SW 1271 (cell line): ENCODE results near the gene BMX.

Experiments used
- DNase-seq, 2 experiments: peaks; one replicate each; lab custom pipeline; 2025; lab: John Stamatoyannopoulos, UW

BMX gene

DNA sequence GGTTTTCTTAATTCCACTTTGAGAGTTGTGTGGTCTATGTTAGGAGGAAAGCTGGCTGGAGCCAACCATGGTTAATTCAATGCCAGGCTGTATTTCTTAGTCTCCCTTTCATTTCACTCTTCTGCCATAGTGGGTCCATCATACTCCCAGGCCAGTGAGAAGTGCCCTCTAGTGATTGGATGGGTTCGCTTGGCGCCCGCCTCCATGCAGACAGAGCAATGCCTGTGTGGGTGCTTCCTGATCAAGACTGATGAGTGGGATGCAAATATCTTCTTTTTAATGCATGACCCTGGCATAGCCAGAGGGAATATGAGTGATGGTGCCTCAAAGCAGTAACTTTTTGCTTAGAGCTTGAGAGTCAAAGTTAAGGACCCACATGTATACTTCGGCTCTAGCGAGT is 6.4 kb downstream of the BMX start:
- DNase-seq, result no peak

DNA sequence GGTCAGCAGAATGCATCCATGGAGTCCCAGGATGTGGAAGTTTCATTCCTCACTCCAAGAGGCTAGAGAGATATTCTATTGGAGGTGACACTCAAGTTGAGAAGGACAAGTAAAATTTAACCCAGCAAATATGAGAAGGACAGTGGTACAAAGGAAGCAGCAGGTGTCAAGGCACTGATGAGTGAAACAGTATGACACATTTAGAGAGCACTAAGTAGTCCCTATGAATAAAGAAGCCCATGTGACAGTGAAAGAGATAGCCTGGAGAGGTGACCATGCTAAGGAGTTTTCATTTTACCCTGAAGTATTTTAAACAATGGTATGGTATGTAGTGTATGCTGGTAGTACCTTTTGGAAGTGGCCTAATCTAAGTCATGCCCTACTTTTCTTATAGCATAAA is 9.2 kb downstream of the BMX start:
- no peak for DNase-seq

DNA sequence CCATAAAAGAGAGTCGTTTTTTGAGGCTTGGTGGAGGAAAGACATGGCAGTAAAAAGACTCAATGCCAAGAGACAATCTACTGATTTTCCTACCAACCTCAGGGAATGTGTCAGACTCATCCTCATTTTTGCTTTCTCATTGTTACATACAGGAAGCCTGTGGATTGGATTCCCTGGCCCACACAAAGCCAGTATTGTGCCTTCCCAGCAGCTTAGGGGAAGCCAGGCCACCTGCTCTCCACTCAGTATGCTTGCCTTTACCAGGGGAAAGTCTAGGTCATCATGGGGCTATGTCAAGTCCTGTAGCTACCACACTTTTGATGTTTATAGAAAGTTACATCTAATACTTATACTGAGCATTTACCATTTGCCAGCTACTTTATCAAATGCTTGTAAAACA is 11.0 kb downstream of the BMX start:
- no peak for DNase-seq

DNA sequence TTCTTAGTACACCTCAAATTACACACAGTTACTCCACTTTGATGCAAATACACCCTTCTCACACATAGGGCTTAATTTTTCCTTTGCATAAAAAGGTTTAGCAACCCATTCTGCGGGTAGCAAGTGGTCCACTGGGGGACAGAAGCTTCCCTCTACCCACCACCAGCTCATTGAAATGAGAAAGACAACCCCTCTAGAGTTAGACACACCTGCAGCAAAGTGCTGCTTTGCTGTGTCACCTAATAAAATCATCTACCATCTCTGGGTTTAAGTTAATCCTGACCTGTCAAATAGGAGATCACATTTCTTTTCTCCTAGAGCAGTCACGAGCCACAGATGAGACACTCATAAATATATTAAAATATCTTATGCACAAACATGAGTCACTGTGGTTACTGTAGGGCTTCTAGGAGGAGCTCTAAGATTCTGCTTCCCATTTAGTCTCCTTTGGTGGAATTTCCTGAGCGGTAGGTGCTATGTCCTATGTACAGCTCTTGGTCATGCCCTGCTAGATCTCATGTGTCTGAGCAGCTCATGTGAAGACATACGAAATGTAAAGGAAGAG is 11.9 kb downstream of the BMX start:
- no peak for DNase-seq

DNA sequence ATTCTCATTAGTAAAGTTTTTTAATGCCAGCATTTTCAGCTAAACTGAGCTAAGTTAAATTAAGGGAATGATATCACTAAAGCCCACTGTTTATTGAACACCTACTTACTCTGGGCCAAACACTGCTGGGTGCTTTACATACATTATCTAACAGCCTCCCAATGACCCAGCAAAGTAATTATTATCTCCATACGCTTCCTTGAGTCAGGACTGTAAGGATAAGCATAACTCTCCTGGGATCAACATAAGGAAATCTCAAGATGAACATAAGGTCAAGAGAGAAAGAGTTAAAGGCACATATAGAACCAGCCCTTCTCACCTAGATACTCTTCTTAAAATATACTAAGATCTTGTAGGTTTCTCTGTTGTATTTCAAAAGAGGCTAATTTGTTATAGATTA is 13.7 kb downstream of the BMX start:
- DNase-seq, result no peak

DNA sequence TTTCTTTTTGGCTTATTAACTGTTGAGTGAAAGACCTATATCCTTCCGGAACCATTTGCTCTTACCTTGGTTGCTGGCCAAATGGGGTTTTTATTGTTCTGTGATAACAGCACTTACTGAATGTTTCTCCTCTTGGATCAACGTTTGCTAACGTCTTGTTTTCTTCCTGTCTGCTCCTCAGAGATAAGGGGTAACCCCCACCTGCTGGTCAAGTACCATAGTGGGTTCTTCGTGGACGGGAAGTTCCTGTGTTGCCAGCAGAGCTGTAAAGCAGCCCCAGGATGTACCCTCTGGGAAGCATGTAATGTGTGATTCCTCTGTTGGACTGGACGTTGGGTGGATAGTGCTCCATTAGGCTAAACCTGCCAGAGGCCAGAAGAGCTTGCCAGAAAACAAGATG is 15.3 kb downstream of the BMX start:
- no peak for DNase-seq

DNA sequence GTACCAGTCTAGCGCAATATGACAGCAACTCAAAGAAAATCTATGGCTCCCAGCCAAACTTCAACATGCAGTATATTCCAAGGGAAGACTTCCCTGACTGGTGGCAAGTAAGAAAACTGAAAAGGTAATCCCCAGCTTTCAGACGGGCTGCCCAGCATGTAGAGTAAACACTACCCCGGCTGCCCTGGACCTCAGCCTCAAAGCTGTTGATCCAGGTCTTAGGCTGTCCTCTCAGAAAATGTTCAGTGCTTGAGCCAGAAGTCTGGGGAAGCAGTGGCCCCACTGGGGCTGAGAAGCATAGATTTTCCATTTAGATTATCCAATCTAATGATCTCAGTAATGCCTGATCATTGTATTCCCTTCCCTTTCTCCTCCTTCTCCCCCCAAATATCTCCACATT is 21.9 kb downstream of the BMX start:
- no peak for DNase-seq

DNA sequence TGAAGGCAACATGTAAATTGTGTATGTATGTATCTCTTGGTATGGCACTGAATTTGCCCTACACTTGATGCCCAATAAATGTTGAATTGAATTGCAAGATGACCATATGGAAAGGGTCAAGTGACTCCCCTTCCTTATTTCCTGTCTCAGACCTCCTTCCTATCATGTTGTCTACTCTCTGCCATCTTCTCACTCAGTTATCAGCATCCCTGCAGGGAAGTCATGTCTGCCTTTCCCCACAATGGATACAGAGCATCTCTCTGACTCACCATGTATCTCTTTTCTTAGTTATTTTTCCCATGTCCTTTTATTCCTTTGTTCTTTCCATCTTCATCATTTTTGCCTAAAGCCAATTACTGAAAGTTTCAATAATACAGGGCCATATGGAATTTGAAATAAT is 22.5 kb downstream of the BMX start:
- DNase-seq, result no peak

DNA sequence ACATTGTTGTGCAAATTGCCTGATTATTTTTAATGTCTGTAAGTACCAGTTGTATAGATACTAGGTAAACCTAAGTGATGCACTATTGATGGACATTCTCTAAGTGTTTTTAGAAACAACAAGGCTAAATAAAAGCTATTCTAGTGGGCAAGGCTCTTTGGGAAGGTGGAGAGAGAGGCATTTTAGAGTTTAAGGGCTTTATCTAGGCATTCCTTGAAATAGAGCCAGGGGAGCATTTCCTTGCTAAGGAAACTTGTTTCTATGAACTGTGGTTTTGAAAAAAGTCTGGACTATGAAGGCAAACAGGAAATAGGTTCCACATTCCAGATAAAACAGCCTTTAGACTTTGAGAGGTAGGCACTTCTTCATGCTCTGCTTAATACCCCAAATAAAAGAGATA is 23.8 kb downstream of the BMX start:
- DNase-seq, result no peak

DNA sequence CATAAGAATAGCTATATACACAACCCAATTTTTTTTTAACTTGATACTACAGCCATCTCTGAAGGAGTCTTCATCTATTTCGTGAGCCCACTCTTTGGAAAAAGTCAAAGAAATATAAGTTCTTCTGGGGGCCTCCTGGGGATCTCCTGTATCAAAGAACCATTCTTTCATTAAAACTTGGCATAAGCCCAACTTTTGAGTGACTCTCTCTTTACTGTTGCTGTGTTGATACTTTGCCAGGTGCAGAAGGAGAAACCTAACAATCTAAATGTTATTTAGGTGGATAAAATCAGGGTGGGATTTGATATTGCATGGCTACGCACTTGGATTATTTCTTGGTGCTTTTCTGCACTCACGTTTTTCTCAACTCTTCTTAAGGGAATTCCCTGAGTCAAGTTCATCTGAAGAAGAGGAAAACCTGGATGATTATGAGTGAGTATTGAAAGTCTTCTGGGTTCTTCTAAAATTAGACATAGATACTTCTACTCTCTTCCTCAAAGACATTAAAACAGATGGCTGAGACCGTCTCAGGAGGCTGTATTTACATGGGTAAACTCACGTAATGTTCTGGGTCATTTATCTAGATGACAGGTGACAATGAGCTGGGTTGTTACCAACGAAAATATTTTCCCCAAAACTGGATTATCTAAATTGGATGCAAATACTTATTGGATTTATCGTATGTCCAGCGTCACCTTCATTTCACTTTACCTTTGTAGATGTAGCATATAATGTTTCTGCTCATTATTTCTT is 25.2 kb downstream of the BMX start:
- DNase-seq, result no peak

DNA sequence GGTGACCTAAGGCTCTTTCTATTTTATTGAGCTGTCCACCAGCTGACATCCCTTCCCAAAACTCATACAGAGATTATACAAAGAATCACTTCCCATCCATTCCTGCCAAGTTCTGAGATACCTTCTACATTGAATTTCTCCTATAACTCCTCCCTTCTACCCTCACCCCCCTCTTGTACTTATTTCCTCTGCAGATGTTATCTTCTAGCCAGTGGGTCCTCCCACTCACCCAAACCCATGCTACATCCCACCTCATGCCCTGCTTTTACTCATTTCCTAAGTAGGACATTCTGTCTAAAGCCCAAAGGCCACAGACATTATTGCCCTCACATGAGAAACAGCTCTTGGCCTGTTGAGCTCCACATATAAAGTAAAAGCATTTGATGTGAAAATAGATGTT is 28.6 kb downstream of the BMX start:
- DNase-seq, result no peak

DNA sequence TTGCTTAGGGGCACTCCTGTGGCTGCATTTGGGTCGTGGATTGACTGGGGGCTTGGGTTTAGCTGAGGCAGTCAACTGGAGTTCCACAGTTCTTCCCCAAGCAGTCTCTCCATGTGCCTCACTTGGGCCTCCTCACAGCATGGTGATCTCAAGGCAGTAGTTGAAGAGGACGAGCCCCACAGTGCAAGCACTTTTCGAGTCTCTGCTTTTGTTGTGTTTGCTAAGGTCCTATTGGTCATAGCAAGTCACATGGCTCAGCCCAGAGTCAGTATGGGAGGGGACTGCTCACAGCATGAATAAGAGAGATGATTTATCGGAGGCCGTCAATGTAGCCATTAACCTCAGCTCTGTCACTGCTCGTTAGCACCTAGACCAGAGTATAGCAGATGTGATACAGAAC is 29.7 kb downstream of the BMX start:
- no peak for DNase-seq

DNA sequence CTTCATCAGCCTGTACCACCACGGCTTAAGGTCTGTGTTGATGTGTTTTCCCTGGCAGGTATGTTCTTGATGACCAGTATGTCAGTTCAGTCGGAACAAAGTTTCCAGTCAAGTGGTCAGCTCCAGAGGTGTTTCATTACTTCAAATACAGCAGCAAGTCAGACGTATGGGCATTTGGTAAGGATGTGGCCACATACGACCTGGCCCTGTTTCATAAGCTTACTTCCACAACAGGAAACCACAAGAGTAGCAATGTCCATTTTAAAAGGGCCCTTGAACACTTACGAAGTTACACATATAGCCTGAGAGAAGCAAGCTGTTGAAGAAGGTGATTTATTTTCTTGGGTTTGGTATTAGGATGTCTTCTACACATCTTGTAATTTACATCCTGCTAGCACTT is 46.1 kb downstream of the BMX start:
- no peak for DNase-seq

DNA sequence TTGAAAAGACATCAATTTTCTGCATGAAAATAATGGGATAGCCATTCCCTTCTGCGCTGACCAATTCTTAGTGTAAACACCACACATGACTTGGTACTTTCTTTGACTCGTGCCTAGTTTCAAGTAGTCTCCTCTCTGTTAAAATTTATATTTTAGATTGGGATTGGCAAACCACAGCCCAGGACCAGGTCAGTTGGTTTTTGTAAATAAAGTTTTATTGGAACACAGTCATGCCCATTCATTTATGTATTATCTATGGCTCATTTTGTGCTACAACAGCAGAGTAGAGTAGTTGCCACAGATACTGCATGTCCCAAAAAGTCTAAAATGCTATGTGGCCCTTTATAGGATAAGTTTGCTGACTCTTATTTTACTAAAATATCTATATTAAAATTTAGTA is 46.7 kb downstream of the BMX start:
- DNase-seq, result no peak

DNA sequence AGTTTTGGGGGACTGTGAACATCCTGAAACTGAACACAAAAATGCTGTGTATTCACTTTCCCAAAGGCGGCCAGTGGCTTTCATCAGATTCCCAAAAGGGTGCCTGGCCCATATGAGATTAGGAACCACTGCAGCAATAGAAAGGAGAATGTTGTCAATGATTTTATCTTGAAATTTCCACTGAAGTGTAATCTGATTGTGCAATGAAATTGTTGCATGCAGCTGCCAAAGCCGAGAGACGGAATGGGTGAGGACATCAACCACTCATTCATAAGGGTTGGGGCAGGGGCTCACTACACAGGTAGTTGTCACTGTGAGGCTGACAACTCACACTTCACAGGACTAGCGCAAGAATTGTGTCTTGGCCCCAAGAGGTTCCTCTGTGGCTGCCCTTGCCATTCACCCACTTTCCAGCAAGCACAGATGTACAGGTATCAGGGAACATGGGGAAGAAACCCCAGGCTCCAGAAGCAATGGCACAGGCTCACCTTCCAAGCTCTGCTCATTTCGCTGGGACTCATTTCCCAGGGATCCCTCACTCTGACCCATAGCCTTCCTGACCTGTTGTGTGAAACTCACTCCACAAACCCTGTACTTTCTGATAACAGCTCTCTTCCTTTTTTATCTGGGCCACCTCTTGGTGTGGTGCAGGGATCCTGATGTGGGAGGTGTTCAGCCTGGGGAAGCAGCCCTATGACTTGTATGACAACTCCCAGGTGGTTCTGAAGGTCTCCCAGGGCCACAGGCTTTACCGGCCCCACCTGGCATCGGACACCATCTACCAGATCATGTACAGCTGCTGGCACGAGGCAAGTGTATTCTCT is 48.8 kb downstream of the BMX start:
- no peak for DNase-seq

DNA sequence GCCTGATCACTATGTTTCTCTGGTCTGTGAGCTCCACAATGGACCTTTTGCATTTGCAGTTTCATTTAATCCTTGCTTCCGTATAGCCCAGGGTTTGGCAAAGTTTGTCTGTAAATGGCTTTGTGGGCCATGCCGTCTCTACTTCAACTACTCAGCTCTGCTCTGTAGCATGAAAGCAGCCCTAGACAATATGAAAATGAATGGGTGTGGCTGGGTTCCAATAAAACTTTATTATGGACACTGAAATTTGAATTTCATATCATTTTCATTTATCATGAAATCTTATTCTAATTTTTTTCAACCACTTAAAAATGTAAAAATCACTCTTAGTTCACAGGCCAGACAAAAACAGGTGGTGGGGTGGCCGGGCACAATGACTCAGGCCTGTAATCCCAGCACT is 58.6 kb downstream of the BMX start:
- no peak for DNase-seq

DNA sequence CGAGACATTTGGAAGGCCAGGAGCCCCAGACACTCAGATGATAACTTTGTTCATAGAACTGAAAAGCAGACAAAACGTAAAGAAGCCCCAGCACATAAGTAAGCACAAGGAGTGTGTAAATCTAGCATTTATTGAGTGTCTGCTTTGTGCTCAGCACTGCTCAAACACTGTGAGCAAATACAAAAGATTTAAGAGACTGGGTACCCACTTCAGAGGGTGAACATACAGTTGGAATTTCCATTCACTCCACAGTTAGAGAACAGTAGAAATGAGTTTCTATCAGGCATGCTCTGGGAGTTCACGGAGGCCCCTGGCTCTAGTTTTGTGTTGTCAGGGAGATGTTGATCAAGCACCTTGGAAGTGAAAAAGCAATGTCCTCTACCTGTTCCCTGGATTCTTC is 60.3 kb downstream of the BMX start:
- no peak for DNase-seq

DNA sequence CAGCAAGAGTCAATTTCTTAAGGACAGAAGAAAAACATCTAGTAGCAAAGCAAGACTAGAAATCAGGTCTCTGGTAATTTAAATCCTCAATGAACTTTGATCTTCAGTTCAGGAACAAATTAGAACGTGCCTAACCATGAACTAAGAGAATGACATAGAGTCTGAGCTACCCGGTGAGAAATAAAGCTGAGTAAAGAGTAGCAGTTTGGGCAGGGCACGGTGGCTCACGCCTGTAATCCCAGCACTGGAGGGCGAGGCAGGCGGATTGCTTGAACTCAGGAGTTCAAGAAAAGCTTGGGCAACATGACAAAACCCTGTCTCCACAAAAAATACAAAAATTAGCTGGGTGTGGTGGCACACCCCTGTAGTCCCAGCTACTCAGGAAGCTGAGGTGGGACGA is 62.4 kb downstream of the BMX start:
- no peak for DNase-seq

DNA sequence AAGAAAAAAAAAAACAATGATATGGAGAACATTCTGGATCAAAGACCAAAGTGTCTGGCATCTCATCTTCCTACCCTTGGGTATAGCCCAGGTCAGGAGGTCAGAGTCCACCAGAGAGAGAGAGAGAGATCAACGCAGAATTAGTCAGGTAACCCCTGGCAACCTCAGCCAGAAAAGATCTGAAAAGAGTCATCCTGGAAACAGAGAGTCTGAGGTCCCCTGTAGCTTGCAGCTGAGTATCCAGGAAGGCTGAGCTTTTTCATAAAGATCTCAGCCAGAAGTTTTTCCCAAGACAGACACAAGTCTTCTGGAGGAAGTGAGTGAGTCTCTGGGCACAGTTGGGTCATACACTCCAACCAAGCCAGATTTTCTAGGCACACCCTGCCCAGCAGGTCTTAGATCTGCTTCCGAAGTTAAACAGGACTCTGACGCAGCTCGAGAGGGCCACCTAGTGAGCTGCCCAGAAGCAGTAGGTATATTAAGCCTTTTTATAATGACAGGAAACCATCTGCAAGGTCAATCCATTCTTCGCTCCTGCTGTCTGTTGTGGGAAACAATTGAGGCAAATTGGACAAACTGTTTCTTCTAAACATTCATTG is 64.5 kb downstream of the BMX start:
- DNase-seq, result no peak

DNA sequence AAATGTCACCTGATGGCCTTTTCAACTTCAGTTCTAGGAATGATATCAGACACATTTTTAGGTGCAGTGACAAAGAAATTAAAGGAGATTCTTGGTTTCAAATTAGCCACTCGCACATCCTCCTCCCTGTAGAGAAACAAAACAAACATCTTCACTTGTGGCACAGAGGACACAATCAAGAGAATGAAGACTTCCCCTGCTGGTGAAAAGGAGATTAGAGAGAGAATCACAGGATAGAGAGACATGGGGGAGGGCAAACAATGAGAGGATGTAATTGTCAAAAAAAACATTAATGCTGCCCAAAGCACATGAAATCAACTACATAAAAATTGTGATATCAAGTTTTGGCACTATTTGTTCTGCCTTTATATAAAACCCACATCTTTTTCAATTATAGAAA is 65.6 kb downstream of the BMX start:
- no peak for DNase-seq

DNA sequence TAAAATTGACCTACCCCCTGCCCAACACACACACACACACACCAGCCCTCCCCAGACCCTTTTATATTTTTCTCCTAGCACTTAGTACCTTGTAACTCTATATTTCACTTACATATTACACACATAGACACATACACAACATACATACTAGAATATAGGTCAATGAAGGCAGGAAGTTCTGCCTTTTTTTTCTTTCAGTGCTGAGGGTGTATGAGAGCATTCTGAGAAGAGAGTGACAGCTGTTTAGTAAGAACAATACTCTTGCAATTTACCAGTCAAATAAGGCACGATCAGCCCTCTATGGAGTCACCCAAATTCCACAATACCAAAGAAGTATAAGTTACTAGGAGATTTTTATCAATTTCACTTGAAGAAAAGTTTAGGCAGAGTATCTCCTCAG is 66.7 kb downstream of the BMX start:
- no peak for DNase-seq

DNA sequence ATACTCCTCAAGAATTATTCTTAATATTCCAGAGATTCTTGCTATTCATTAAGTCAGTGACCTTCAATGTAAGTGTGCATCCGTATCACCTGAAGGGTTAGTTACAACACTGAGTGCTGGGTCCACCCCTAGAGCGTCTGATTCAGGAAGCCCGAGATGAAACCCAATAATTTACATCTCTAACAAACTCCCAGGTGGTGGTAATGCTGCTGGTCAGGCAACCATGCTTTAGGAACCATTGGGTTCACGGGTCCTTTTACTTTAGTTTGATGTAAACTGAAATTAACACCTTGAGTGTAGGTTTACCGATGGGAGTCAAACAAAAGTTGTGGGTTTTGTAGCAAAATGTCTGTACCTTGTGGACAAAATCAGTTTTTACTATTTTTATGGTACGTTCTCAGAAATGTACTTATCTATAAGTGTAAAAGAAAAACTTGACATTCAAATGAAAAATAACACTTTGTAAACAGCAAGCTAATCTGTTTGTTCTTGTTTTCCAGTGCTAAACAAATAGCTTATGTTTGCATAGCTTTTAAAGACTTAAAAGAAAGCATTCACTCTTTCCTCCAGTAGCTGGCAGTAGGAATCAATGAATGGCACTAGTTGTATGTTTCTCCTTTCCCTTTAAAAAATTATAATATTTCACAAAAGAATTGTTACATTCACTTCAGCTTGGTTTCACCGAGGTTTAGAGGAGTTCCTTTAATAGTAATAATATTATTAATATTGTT is 67.4 kb downstream of the BMX start:
- no peak for DNase-seq
